Vagina (tissue), 2 donors: ENCODE data around the gene MAP2K5.

Source experiments
- CTCF ChIP-seq, 3 experiments: fragments of 450-650 bp in 2 of 3; fragments of 200-600 bp in 1 of 3; sonication (generic) in 1 of 3; IDR thresholded peaks; one replicate each; pipeline ENCODE4 v1.5.1; 2017 to 2019; ENCODE audit warnings: antibody characterized with exemption in 3 of 3, mild to moderate bottlenecking in 2 of 3, moderate library complexity in 2 of 3
- POLR2AphosphoS5 ChIP-seq, 2 donors: sonication (generic); formaldehyde crosslinking; IDR thresholded peaks; one replicate each; pipeline ENCODE4 v1.9.0; 2017; ENCODE audit warnings: antibody characterized with exemption in 2 of 2, mild to moderate bottlenecking in 2 of 2, low read depth in 1 of 2; ENCODE audit not compliant: insufficient read depth in 1 of 2

GRCh38 chr15:67819636-67820035, 277.1 kb downstream of the MAP2K5 start:
- TF ChIP-seq POLR2AphosphoS5 (IDR thresholded peaks at IDR 0.05; ENCODE audit: insufficient read depth in 1 of 2, low read depth in 1 of 2): no peak
- TF ChIP-seq CTCF (IDR thresholded peaks at IDR 0.05): no peak
